ENCODE results near the gene PDGFD.

DNA sequence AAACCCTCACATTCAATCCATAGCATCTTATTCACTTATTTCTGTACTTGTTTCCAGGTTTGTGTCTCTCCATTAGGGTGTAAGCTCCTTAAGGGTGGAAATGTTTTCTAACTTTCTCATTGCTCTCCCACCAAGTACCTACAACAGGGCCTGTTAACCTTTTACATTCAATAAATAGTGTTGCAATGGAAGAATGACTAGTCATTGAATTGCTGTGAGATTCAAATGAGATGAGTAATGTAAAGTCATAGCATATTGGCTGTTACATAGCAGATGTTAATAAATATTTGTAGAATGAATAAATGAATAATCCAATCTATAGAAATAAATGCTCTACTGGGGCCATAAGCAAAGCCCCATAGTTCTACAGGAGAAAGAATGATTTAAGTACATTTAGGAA is 202.9 kb downstream of the PDGFD start:
- TF ChIP-seq, protein P1, sequence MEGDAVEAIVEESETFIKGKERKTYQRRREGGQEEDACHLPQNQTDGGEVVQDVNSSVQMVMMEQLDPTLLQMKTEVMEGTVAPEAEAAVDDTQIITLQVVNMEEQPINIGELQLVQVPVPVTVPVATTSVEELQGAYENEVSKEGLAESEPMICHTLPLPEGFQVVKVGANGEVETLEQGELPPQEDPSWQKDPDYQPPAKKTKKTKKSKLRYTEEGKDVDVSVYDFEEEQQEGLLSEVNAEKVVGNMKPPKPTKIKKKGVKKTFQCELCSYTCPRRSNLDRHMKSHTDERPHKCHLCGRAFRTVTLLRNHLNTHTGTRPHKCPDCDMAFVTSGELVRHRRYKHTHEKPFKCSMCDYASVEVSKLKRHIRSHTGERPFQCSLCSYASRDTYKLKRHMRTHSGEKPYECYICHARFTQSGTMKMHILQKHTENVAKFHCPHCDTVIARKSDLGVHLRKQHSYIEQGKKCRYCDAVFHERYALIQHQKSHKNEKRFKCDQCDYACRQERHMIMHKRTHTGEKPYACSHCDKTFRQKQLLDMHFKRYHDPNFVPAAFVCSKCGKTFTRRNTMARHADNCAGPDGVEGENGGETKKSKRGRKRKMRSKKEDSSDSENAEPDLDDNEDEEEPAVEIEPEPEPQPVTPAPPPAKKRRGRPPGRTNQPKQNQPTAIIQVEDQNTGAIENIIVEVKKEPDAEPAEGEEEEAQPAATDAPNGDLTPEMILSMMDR (optimal IDR thresholded peaks at IDR 0.05 in 1 of 3, IDR thresholded peaks at IDR 0.05 in 1 of 3, conservative IDR thresholded peaks at IDR 0.05 in 1 of 3; ENCODE audit: extremely low read depth in 1 of 3, insufficient read depth in 2 of 3, low read length in 3 of 3), result no peak
- TF ChIP-seq EZH2 (IDR thresholded peaks at IDR 0.05; ENCODE audit: low read length), result no peak
